ENCODE data around the gene BAIAP2L1.

BAIAP2L1 gene

DNA sequence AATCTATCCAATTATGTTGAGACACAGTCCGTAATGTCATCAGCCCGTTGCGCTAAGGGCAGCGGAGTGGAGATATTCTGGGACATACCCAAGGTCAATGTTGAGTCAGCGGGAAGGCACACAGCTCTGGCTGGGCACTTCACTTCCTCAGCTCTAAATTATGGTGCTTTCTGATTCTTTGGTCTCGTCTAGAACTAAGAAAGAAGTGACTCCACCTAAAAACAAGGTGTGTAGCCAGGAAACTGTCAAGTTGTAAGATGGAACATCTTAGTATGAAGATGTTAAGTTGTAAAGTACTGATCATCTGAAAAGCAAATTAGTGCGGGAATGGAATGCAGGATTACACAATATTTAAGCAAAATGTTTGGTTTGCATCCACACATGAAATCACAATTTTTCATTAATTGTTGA lies 43.1 kb downstream of the BAIAP2L1 start:
- TF ChIP-seq CTCF (IDR thresholded peaks at IDR 0.05; ENCODE audit: low read length) (no peak), EZH2 (optimal IDR thresholded peaks at IDR 0.05; ENCODE audit: low read depth, low read length) (no peak)
- Histone ChIP-seq H3K9me3 (replicated peaks; ENCODE audit: insufficient read depth, low read length) (no peaks in the 10 kb centered on the region), H3K9ac (ENCODE audit: low read length) (no peak overlapping the region), H3K4me3 (ENCODE audit: low read length) (no peak overlapping the region), H4K20me1 (ENCODE audit: insufficient read depth, low read length) (no peaks in the 10 kb centered on the region), H3K36me3 (replicated peaks; ENCODE audit: insufficient read depth, low read length) (no peaks in the 10 kb centered on the region), H3K4me2 (ENCODE audit: low read depth, low read length) (no peak overlapping the region), H3K79me2 (ENCODE audit: low read length) (no peaks in the 10 kb centered on the region), H3F3A (ENCODE audit: insufficient read depth, low read length) (no peaks in the 10 kb centered on the region), H2AFZ (ENCODE audit: low read length) (no peak overlapping the region), H3K27me3 (replicated peaks; ENCODE audit: insufficient read depth, low read length) (no peaks in the 10 kb centered on the region), H3K9me2 (replicated peaks; ENCODE audit: insufficient read depth, low read length) (no peaks in the 10 kb centered on the region), H3K4me1 (ENCODE audit: low read length) (no peaks in the 10 kb centered on the region), H3K27ac (ENCODE audit: low read length) (no peak overlapping the region)
- no peak for DNase-seq

GRCh38 chr7:98355250-98355538 lies 45.7 kb downstream of the BAIAP2L1 start:
- Histone ChIP-seq H3K9me2 (replicated peaks; ENCODE audit: insufficient read depth, low read length) (no peaks in the 10 kb centered on the region), H3K9ac (ENCODE audit: low read length) (no peak overlapping the region), H3K79me2 (ENCODE audit: low read length) (0 out of 2 replicates have a peak, but pooled peaks cover 2% of the 10 kb centered on the region), H2AFZ (ENCODE audit: low read length) (no peak overlapping the region), H3K4me3 (ENCODE audit: low read length) (no peak overlapping the region), H3K9me3 (replicated peaks; ENCODE audit: insufficient read depth, low read length) (no peaks in the 10 kb centered on the region), H3K27me3 (replicated peaks; ENCODE audit: insufficient read depth, low read length) (no peaks in the 10 kb centered on the region), H3K4me1 (ENCODE audit: low read length) (no peaks in the 10 kb centered on the region), H3K36me3 (replicated peaks; ENCODE audit: insufficient read depth, low read length) (no peaks in the 10 kb centered on the region), H3K27ac (ENCODE audit: low read length) (no peak overlapping the region), H4K20me1 (ENCODE audit: insufficient read depth, low read length) (no peaks in the 10 kb centered on the region), H3F3A (ENCODE audit: insufficient read depth, low read length) (no peaks in the 10 kb centered on the region), H3K4me2 (ENCODE audit: low read depth, low read length) (no peak overlapping the region)
- no peak for DNase-seq
- TF ChIP-seq CTCF (IDR thresholded peaks at IDR 0.05; ENCODE audit: low read length) (no peak), EZH2phosphoT487 (IDR thresholded peaks at IDR 0.05; ENCODE audit: low read length) (no peak), EZH2 (optimal IDR thresholded peaks at IDR 0.05; ENCODE audit: low read depth, low read length) (no peak)

DNA sequence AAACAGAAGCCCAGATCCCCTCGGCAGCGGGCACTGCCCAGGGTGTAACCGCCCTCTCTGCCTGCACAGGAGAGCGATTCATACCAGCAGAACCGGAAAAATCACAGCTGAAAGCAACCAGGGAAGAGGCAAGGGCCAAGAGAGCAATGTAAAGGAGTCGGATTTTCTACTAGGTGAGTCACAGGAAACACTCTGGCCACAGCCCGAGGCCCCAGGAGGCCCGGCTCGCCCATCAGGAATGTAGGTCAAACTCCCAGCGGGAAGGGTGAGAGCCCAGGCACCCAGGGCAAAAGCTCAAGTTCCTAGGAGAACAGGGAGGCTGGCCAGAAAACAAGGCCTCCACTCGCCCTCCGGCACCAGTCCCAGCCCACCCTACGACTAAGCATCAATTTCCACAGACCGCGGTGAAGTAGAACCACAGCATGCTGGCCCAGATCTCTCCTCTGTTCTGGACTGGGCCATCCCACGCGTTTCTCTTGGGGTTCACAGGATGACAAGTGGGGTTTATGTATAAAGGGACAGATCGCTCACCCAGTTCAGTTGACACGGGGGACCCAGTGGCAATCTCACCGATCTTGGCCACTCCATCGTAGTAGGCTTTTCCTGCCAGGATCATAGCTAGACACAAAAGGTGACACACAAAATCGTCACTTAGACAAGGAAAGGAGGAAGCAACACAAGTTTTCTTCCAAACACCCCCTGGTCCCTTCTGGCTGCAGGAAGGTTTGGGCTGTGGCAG lies 46.2 kb downstream of the BAIAP2L1 start:
- no peak overlapping the region for H3K9ac ChIP-seq (ENCODE audit: low read length)
- no peak for DNase-seq
- H3K4me2 ChIP-seq (ENCODE audit: low read depth, low read length), result no peak overlapping the region
- H4K20me1 ChIP-seq (ENCODE audit: insufficient read depth, low read length), result no peaks in the 10 kb centered on the region
- H3K4me3 ChIP-seq (ENCODE audit: low read length), result no peak overlapping the region
- TF ChIP-seq EZH2phosphoT487 (IDR thresholded peaks at IDR 0.05; ENCODE audit: low read length) (no peak), EZH2 (optimal IDR thresholded peaks at IDR 0.05; ENCODE audit: low read depth, low read length) (no peak), CTCF (IDR thresholded peaks at IDR 0.05; ENCODE audit: low read length) (no peak)
- H2AFZ ChIP-seq (ENCODE audit: low read length), result no peak overlapping the region
- no peak overlapping the region for H3K27ac ChIP-seq (ENCODE audit: low read length)
- H3K9me3 ChIP-seq (replicated peaks; ENCODE audit: insufficient read depth, low read length), result no peaks in the 10 kb centered on the region
- no peaks in the 10 kb centered on the region for H3K27me3 ChIP-seq (replicated peaks; ENCODE audit: insufficient read depth, low read length)
- H3K36me3 ChIP-seq (replicated peaks; ENCODE audit: insufficient read depth, low read length), result no peaks in the 10 kb centered on the region
- no peaks in the 10 kb centered on the region for H3K4me1 ChIP-seq (ENCODE audit: low read length)
- no peaks in the 10 kb centered on the region for H3F3A ChIP-seq (ENCODE audit: insufficient read depth, low read length)
- H3K79me2 ChIP-seq (ENCODE audit: low read length), result 0 out of 2 replicates have a peak, but pooled peaks cover 2% of the 10 kb centered on the region
- no peaks in the 10 kb centered on the region for H3K9me2 ChIP-seq (replicated peaks; ENCODE audit: insufficient read depth, low read length)
